Left colon (tissue), 2 donors: ENCODE data around the gene DNAAF5. TPM values are rescaled to one million over a fixed set of nuclear protein-coding genes. Genes with fewer than 3 reads are reported as not detected.
"Not testable (repeated sequence)": the region's sequence is repeated elsewhere in the genome, so short reads cannot be mapped to it uniquely, and the experiment has no call there.

Source experiments
- ATAC-seq: fragments of 200-7000 bp; cut with Tn5 transposase; one replicate; pipeline ENCODE4 v1.9.1; 2020; ENCODE audit warnings: mild to moderate bottlenecking, moderate library complexity
- DNase-seq, 2 donors: peaks; one replicate each; pipeline ENCODE4 v3.0.0-alpha.2; 2020
- intact Hi-C, 2 donors: fragments of 100-400 bp; cut with DNase I in 1 of 2; cut with micrococcal nuclease in 1 of 2; formaldehyde crosslinking; loops; one replicate each; pipeline versions ENCODE4 v1.11.2 to v1.14.0; 2022; cut with DNase I, micrococcal nuclease
- total RNA-seq, 2 donors: library from RNA; stranded (reverse); fragmentation: NEBNext Ultra II Directional; extraction: Animal tissue kit (Norgen Biotek cat#: 25700); gene quantifications; one replicate each; pipeline ENCODE4 v1.2.1, GENCODE V29; 2021
- donor health status: DM: no; HTN: no; CAD: no.
- donor health status: DM: yes; HTN: yes; CAD: no.

Gene DNAAF5
- total RNA-seq, 2 donors from 2014 or later, result 27.8 to 37.1 TPM

DNA sequence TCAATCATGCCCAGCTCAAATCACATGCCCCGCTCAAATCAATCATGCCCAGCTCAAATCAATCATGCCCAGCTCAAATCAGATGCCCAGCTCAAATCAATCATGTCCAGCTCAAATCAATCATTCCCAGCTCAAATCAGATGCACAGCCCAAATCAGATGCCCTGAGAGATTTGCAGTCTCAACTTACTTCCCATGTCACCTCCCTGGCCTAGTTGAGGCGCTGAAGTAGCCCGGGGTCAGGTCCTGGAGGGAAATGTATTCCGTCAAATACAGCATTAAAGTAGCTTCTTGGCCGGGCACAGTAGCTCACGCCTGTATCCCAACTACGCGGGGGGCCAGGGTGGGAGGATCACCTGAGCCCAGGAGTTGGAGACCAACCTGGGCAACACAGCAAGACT is 16.3 kb downstream of the DNAAF5 start:
- DNase-seq (no peak), ATAC-seq (no peak)
- intact Hi-C loops, result no loop called here

DNA sequence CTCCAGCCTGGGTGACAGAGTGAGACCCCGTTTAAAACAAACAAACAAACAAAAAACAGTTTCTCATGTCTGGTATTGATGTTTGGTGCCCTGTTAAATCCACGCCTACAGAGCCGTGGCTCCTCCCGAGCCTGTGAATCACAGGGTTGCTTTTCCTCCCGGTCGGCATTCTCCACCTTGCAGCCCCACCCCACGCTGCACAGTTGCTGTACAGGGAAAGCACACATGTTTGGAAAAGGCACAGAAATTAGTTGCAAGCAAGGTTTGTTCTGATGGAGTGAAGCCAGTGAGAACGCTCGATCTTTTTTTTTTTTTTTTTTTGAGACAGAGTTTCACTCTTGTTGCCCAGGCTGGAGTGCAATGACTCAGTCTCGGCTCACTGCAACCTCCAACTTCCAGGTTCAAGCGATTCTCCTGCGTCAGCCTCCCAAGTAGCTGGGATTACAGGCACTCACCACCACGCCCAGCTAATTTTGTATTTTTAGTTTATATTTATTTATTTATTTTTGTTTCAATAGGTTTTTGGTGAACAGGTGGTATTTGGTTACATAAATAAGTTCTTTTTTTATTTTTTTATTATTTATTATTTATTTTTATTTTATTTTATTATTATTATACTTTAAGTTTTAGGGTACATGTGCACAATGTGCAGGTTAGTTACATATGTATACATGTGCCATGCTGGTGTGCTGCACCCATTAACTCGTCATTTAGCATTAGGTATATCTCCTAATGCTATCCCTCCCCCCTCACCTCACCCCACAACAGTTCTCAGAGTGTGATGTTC is 17.0 kb downstream of the DNAAF5 start:
- intact Hi-C loops, DNase-seq: not testable (repeated sequence)
- ATAC-seq, result peak; percentile 59

DNA sequence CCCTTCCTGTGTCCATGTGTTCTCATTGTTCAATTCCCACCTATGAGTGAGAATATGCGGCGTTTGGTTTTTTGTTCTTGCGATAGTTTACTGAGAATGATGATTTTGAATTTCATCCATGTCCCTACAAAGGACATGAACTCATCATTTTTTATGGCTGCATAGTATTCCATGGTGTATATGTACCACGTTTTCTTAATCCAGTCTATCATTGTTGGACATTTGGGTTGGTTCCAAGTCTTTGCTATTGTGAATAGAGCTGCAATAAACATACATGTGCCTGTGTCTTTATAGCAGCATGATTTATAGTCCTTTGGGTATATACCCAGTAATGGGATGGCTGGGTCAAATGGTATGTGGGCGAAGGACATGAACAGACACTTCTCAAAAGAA is 17.6 kb downstream of the DNAAF5 start:
- DNase-seq, ATAC-seq, intact Hi-C loops: not testable (repeated sequence)

- ATAC-seq (no peak), DNase-seq (no peak)
- intact Hi-C loops, result no loop called here
Measured at GRCh38 chr7:744854-745430, 18.4 kb downstream of the DNAAF5 start.

GRCh38 chr7:745431-746154 is 19.1 kb downstream of the DNAAF5 start:
- no peak for DNase-seq
- no peak for ATAC-seq
- intact Hi-C loops, result no loop called here

DNA sequence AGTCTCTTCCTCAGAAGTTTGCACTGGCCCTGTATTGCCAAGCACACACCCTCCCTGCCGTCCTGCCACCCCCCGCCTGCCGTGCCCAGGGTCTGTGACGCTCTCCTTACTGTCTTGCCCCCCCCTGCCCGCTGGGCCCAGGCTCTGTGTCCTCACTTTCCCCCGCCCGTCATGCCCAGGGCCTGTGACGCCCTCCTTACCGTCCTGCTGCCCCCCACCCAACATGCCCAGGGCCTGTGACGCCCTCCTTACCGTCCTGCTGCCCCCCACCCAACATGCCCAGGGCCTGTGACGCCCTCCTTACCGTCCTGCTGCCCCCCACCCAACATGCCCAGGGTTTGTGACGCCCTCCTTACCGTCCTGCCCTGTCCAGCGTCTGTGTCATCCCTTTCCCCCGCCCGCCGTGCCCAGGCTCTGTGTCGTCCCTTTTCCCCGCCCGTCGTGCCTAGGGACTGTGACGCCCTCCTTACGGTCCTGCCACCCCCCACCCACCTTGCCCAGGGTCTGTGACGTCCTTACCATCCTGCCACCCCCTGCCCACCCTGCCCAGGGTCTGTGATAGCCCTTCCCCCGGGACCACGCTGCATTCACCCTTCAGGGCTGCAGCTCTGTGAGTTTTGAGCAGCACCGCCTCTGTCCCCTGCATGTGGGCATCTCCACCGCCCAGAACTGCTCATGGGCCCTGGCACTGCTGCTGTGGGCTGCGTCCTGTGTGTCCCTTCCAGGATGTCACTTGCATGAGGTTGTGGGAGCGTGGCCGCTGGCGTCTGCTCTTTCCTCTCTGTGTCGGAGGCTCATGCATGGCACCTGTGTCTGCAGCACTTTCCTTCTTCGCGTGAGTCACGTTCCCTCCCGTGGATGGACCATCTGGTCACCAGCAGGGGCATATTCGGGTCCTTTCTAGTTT is 19.9 kb downstream of the DNAAF5 start:
- no peak for ATAC-seq
- peak in 1 of 2 donors; percentile 18 for DNase-seq
- intact Hi-C loops, result no loop called here

- ATAC-seq (no peak), DNase-seq (peak in 1 of 2 donors; percentile 10)
- intact Hi-C loops, result no loop called here
Measured at GRCh38 chr7:747186-747585, 20.7 kb downstream of the DNAAF5 start.

DNA sequence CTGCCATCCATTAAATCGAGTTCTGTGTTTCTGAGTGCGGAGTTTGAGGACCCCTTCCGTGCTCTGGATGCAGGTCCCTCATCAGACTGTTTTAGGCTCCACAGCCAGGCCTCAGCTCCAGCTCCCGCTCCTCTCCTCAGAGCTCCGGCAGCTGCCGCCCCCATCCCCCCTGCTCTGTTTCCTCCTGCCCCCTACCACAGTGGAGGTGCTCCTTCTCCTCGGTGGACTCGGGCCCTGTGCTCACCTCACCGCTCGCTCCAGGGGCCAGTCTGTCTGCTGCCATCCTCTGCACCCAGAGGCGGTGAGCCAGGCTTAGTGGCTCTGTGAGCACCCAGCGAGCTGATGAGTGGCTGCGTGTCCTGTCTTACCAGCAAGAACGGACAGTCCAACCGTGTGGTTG is 21.9 kb downstream of the DNAAF5 start:
- DNase-seq (peak in 1 of 2 donors; percentile 18), ATAC-seq (no peak)
- intact Hi-C loops, result no loop called here

DNA sequence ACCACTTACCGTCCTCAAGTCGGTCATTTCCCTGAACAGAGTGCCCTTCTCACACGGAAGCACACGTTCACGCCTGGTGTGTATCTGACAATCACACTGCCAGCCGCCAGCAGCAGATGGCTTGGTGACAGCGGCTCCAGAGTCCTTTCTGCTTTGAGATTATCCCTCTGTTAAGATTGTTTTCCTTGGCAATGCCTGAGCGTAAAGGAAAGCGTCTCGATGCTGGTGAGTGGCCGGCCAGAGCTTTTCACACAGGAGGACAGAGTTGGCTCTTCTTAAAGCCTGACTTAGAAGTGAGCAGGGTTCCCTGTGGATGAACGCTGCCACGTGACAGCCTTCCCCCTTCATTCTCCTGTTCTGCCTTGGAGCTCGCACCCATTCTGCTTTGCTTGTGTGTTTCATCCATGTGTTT is 22.6 kb downstream of the DNAAF5 start:
- intact Hi-C loops, result no loop called here
- ATAC-seq (no peak), DNase-seq (peak in 1 of 2 donors; percentile 10)

GRCh38 chr7:750111-750905 is 23.8 kb downstream of the DNAAF5 start:
- ATAC-seq (no peak), DNase-seq (peak in 1 of 2 donors; percentile 21)
- intact Hi-C loops, result no loop called here

DNA sequence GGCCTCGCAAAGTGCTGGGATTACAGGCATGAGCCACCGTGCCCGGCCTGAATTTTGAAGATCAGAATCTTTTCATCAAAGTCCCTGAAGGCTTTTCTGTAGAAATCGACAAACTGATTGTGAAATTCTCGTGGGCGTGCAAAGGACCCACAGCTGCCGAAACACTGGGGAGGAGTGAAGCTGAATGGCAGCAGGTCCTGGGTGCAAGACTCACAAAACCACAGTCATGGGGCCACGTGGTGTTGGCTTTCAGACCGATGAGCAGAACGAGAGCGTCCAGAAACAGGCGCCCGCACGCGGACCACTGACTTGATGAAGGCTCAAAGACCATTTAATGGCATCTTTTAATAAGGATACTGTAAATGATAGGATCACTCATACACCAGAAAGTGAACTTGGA is 25.3 kb downstream of the DNAAF5 start:
- intact Hi-C loops, result no loop called here
- no peak for DNase-seq
- ATAC-seq, result no peak

- ATAC-seq, intact Hi-C loops, DNase-seq: not testable (repeated sequence)
Measured at GRCh38 chr7:752256-752655, 25.8 kb downstream of the DNAAF5 start.

GRCh38 chr7:753190-753589 is 26.7 kb downstream of the DNAAF5 start:
- ATAC-seq, result no peak
- intact Hi-C loops, result no loop called here

GRCh38 chr7:754531-755412 is 28.3 kb downstream of the DNAAF5 start:
- intact Hi-C loops, result no loop called here
- ATAC-seq (no peak), DNase-seq (peak in 1 of 2 donors; percentile 17)

More at GRCh38 chr7:753190-753589, 26.7 kb downstream of the DNAAF5 start:
- no peak for DNase-seq

- DNase-seq, result no peak
- intact Hi-C loops, result no loop called here
Measured at GRCh38 chr7:755413-755805, 28.9 kb downstream of the DNAAF5 start.

GRCh38 chr7:756231-756927 is 29.9 kb downstream of the DNAAF5 start:
- ATAC-seq (no peak), DNase-seq (no peak)
- intact Hi-C loops, result no loop called here

More at GRCh38 chr7:755413-755805, 28.9 kb downstream of the DNAAF5 start:
- ATAC-seq, result no peak
